Measurements from ENCODE around the gene OSBPL9. TPM values are rescaled to one million over a fixed set of nuclear protein-coding genes. Genes with fewer than 3 reads are reported as not detected.

The OSBPL9 gene
- total RNA-seq, 4 donors from 2014 or later = 56.9 to 110 (median 78.3) TPM

GRCh38 chr1:51667561-51667960 is 50.7 kb downstream of the OSBPL9 start:
- TF ChIP-seq CTCF (IDR thresholded peaks at IDR 0.05) (no peak), EP300 (IDR thresholded peaks at IDR 0.05) (no peak), POLR2AphosphoS5 (IDR thresholded peaks at IDR 0.05) (no peak), POLR2A (IDR thresholded peaks at IDR 0.05) (no peak)

GRCh38 chr1:51669272-51669671 is 52.4 kb downstream of the OSBPL9 start:
- Histone ChIP-seq H3K4me3 (no peak overlapping the region), H3K4me1 (peaks cover 0 to 32% (median 0%) of the 10 kb centered on the region in 3 donors), H3K27ac (no peak overlapping the region), H3K27me3 (no peaks in the 10 kb centered on the region), H3K9me3 (no peaks in the 10 kb centered on the region), H3K36me3 (no peaks in the 10 kb centered on the region)
- no peak for ATAC-seq
- WGBS, 2 donors (ENCODE audit: low coverage in 1 of 2) = 69 to 77% methylated on average over 2 to 4 of the region's 4 CpGs
- TF ChIP-seq CTCF (IDR thresholded peaks at IDR 0.05) (no peak), POLR2A (IDR thresholded peaks at IDR 0.05) (no peak), POLR2AphosphoS5 (IDR thresholded peaks at IDR 0.05) (no peak), EP300 (IDR thresholded peaks at IDR 0.05) (no peak)

More at GRCh38 chr1:51667561-51667960, 50.7 kb downstream of the OSBPL9 start:
- Histone ChIP-seq H3K4me1 (peaks cover 0 to 32% (median 0%) of the 10 kb centered on the region in 3 donors), H3K4me3 (no peak overlapping the region), H3K27ac (no peak overlapping the region), H3K9me3 (no peaks in the 10 kb centered on the region), H3K36me3 (no peaks in the 10 kb centered on the region), H3K27me3 (no peaks in the 10 kb centered on the region)
- no peak for ATAC-seq
- 100% methylated on average over 2 of the region's 2 CpGs for WGBS, 2 donors (ENCODE audit: low coverage in 1 of 2)

- H3K27ac ChIP-seq = no peak overlapping the region
These were observed 52.9 kb downstream of the OSBPL9 start for GRCh38 chr1:51669816-51670215.

GRCh38 chr1:51671527-51672325 is 54.8 kb downstream of the OSBPL9 start:
- H3K27ac ChIP-seq = no peak overlapping the region
- H3K9me3 ChIP-seq = no peaks in the 10 kb centered on the region
- no peaks in the 10 kb centered on the region for H3K36me3 ChIP-seq
- ATAC-seq = no peak
- peaks cover 0 to 27% (median 0%) of the 10 kb centered on the region in 3 donors for H3K4me1 ChIP-seq
- TF ChIP-seq EP300 (IDR thresholded peaks at IDR 0.05) (no peak), CTCF (IDR thresholded peaks at IDR 0.05) (no peak), POLR2AphosphoS5 (IDR thresholded peaks at IDR 0.05) (no peak), POLR2A (IDR thresholded peaks at IDR 0.05) (no peak)
- H3K27me3 ChIP-seq = no peaks in the 10 kb centered on the region
- 73 to 84% methylated on average over 2 to 4 of the region's 4 CpGs for WGBS, 2 donors (ENCODE audit: low coverage in 1 of 2)
- H3K4me3 ChIP-seq = no peak overlapping the region

More at GRCh38 chr1:51669816-51670215, 52.9 kb downstream of the OSBPL9 start:
- no peaks in the 10 kb centered on the region for H3K9me3 ChIP-seq
- no peaks in the 10 kb centered on the region for H3K27me3 ChIP-seq
- H3K4me3 ChIP-seq = no peak overlapping the region
- H3K36me3 ChIP-seq = no peaks in the 10 kb centered on the region
- no peak for ATAC-seq
- TF ChIP-seq CTCF (IDR thresholded peaks at IDR 0.05) (no peak), POLR2A (IDR thresholded peaks at IDR 0.05) (no peak), EP300 (IDR thresholded peaks at IDR 0.05) (no peak), POLR2AphosphoS5 (IDR thresholded peaks at IDR 0.05) (no peak)
- WGBS, 2 donors (ENCODE audit: low coverage in 1 of 2) = 69 to 97% methylated on average over 2 of the region's 2 CpGs
- peaks cover 0 to 32% (median 0%) of the 10 kb centered on the region in 3 donors for H3K4me1 ChIP-seq

- TF ChIP-seq EP300 (IDR thresholded peaks at IDR 0.05) (no peak), CTCF (IDR thresholded peaks at IDR 0.05) (no peak), POLR2A (IDR thresholded peaks at IDR 0.05) (no peak), POLR2AphosphoS5 (IDR thresholded peaks at IDR 0.05) (no peak)
These were observed 56.4 kb downstream of the OSBPL9 start for GRCh38 chr1:51673279-51673678.

More at GRCh38 chr1:51673279-51673678, 56.4 kb downstream of the OSBPL9 start:
- 100% methylated on average over 1 of the region's 1 CpG for WGBS, 2 donors (ENCODE audit: low coverage in 1 of 2)
- no peaks in the 10 kb centered on the region for H3K27me3 ChIP-seq
- no peak overlapping the region for H3K27ac ChIP-seq
- no peak for ATAC-seq
- H3K36me3 ChIP-seq = no peaks in the 10 kb centered on the region
- no peak overlapping the region for H3K4me3 ChIP-seq
- H3K9me3 ChIP-seq = no peaks in the 10 kb centered on the region
- peaks cover 0 to 22% (median 0%) of the 10 kb centered on the region in 3 donors for H3K4me1 ChIP-seq
